HG02852 (cell line): ENCODE measurements around the gene CAP2.

Source experiments
- ATAC-seq: cut with Tn5 transposase; IDR thresholded peaks from one replicate; pipeline ENCODE4 v1.9.1; 2021; ENCODE audit warnings: mild to moderate bottlenecking, moderate library complexity; ENCODE audit not compliant: unreplicated experiment

CAP2 gene

GRCh38 chr6:17472653-17473183 lies 79.3 kb downstream of the CAP2 start:
- no peak for ATAC-seq

- no peak for ATAC-seq
These were observed 80.2 kb downstream of the CAP2 start for GRCh38 chr6:17473554-17473953.

GRCh38 chr6:17474289-17474688 lies 80.9 kb downstream of the CAP2 start:
- ATAC-seq: no peak

GRCh38 chr6:17475606-17476244 lies 82.3 kb downstream of the CAP2 start:
- ATAC-seq: no peak

- ATAC-seq: no peak
These were observed 83.1 kb downstream of the CAP2 start for GRCh38 chr6:17476511-17476910.

- no peak for ATAC-seq
These were observed 84.0 kb downstream of the CAP2 start for GRCh38 chr6:17477356-17477755.

- no peak for ATAC-seq
These were observed 85.0 kb downstream of the CAP2 start for GRCh38 chr6:17478223-17478907.

GRCh38 chr6:17478946-17479345 lies 85.6 kb downstream of the CAP2 start:
- ATAC-seq: no peak

- ATAC-seq: no peak
These were observed 87.1 kb downstream of the CAP2 start for GRCh38 chr6:17480476-17480875.

GRCh38 chr6:17482711-17483110 lies 89.3 kb downstream of the CAP2 start:
- ATAC-seq: no peak

- no peak for ATAC-seq
These were observed 90.1 kb downstream of the CAP2 start for GRCh38 chr6:17483391-17484016.

- ATAC-seq: no peak
These were observed 90.9 kb downstream of the CAP2 start for GRCh38 chr6:17484201-17484849.

GRCh38 chr6:17485181-17485580 lies 91.8 kb downstream of the CAP2 start:
- ATAC-seq: no peak

- no peak for ATAC-seq
These were observed 92.6 kb downstream of the CAP2 start for GRCh38 chr6:17485946-17486345.

GRCh38 chr6:17486680-17487079 lies 93.3 kb downstream of the CAP2 start:
- ATAC-seq: no peak

- no peak for ATAC-seq
These were observed 97.3 kb downstream of the CAP2 start for GRCh38 chr6:17490724-17491123.

- ATAC-seq: no peak
These were observed 98.2 kb downstream of the CAP2 start for GRCh38 chr6:17491416-17492142.

GRCh38 chr6:17492350-17492749 lies 99.0 kb downstream of the CAP2 start:
- no peak for ATAC-seq

GRCh38 chr6:17493286-17493685 lies 99.9 kb downstream of the CAP2 start:
- ATAC-seq: no peak

GRCh38 chr6:17494177-17494576 lies 100.8 kb downstream of the CAP2 start:
- ATAC-seq: no peak

GRCh38 chr6:17494919-17495318 lies 101.5 kb downstream of the CAP2 start:
- no peak for ATAC-seq
